ENCODE measurements around the gene ADAMTS19.

DNA sequence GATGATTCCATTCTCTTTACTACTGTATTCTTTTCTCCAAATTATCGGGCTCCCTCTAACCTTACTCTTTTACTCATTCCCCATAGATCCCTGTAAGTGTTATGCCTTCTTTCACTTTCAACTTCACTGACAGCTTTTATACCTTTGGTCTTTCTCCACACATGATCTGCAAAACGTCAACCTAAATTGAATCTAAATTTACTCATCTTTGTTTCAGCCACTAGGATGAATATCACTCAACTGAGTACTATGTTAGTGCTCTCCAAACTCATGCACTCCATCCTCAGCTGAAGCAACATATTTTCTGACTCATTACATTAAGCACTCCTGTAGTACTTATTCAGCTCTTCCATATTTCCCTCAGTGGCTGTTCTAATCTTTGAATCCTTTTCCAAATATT lies 133.4 kb downstream of the ADAMTS19 start:
- TF ChIP-seq EP300 (IDR thresholded peaks at IDR 0.05; ENCODE audit: low read length) (no peak), GTF2E2 (tag; IDR thresholded peaks at IDR 0.05) (no peak), ESRRA (IDR thresholded peaks at IDR 0.05; ENCODE audit: borderline replicate concordance, low read depth) (no peak), ZNF197 (CRISPR knock-in tag; IDR thresholded peaks at IDR 0.05; ENCODE audit: low read depth) (no peak), TCF7L2 (IDR thresholded peaks at IDR 0.05; ENCODE audit: low read depth, low read length) (no peak), POLR3A (IDR thresholded peaks at IDR 0.05; ENCODE audit: borderline replicate concordance, extremely low read depth, insufficient read depth, insufficient read length) (no peak), PRPF4 (IDR thresholded peaks at IDR 0.05; ENCODE audit: insufficient read depth, low read depth, low read length, poor library complexity, severe bottlenecking) (no peak)
- TF ChIP-seq, protein P1, sequence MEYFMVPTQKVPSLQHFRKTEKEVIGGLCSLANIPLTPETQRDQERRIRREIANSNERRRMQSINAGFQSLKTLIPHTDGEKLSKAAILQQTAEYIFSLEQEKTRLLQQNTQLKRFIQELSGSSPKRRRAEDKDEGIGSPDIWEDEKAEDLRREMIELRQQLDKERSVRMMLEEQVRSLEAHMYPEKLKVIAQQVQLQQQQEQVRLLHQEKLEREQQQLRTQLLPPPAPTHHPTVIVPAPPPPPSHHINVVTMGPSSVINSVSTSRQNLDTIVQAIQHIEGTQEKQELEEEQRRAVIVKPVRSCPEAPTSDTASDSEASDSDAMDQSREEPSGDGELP (CRISPR knock-in tag; IDR thresholded peaks at IDR 0.05; ENCODE audit: borderline replicate concordance): no peak
- TF ChIP-seq, protein P2, sequence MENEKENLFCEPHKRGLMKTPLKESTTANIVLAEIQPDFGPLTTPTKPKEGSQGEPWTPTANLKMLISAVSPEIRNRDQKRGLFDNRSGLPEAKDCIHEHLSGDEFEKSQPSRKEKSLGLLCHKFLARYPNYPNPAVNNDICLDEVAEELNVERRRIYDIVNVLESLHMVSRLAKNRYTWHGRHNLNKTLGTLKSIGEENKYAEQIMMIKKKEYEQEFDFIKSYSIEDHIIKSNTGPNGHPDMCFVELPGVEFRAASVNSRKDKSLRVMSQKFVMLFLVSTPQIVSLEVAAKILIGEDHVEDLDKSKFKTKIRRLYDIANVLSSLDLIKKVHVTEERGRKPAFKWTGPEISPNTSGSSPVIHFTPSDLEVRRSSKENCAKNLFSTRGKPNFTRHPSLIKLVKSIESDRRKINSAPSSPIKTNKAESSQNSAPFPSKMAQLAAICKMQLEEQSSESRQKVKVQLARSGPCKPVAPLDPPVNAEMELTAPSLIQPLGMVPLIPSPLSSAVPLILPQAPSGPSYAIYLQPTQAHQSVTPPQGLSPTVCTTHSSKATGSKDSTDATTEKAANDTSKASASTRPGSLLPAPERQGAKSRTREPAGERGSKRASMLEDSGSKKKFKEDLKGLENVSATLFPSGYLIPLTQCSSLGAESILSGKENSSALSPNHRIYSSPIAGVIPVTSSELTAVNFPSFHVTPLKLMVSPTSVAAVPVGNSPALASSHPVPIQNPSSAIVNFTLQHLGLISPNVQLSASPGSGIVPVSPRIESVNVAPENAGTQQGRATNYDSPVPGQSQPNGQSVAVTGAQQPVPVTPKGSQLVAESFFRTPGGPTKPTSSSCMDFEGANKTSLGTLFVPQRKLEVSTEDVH (IDR thresholded peaks at IDR 0.05; ENCODE audit: low read depth, partially characterized antibody): no peak
- TF ChIP-seq, protein P3, sequence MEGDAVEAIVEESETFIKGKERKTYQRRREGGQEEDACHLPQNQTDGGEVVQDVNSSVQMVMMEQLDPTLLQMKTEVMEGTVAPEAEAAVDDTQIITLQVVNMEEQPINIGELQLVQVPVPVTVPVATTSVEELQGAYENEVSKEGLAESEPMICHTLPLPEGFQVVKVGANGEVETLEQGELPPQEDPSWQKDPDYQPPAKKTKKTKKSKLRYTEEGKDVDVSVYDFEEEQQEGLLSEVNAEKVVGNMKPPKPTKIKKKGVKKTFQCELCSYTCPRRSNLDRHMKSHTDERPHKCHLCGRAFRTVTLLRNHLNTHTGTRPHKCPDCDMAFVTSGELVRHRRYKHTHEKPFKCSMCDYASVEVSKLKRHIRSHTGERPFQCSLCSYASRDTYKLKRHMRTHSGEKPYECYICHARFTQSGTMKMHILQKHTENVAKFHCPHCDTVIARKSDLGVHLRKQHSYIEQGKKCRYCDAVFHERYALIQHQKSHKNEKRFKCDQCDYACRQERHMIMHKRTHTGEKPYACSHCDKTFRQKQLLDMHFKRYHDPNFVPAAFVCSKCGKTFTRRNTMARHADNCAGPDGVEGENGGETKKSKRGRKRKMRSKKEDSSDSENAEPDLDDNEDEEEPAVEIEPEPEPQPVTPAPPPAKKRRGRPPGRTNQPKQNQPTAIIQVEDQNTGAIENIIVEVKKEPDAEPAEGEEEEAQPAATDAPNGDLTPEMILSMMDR (IDR thresholded peaks at IDR 0.05 in 2 of 3, conservative IDR thresholded peaks at IDR 0.05 in 1 of 3; ENCODE audit: insufficient read depth in 2 of 3, low read depth in 1 of 3, low read length in 3 of 3): no peak

Data from K562 (cell line).